Vagina (tissue), 2 donors: ENCODE data around the gene PKN1. TPM values are rescaled to one million over a fixed set of nuclear protein-coding genes. Genes with fewer than 3 reads are reported as not detected.
A peak's percentile ranks its signal among the peaks of the same experiment; 100 is the strongest.

Source experiments
- DNase-seq, 2 donors: peaks; one replicate each; pipeline ENCODE4 v3.0.0-alpha.2; 2017; ENCODE audit errors: extremely low spot score in 2 of 2
- H3K27ac ChIP-seq: fragments of 200-600 bp; sonication (generic); one replicate; pipeline ENCODE4 v1.5.1; 2019
- H3K27me3 ChIP-seq: fragments of 200-600 bp; sonication (generic); one replicate; pipeline ENCODE4 v1.5.1; 2019
- H3K36me3 ChIP-seq, 2 donors: fragments of 200-600 bp; sonication (generic); one replicate each; pipeline ENCODE4 v1.5.1; 2017 to 2019
- H3K4me1 ChIP-seq: fragments of 200-600 bp; sonication (generic); one replicate; pipeline ENCODE4 v1.5.1; 2019
- H3K4me3 ChIP-seq, 2 donors: fragments of 200-600 bp; sonication (generic); 1 replicate in 1 of 2; 2 replicates in 1 of 2; pipeline ENCODE4 v1.5.1; 2016 to 2019
- H3K9me3 ChIP-seq: fragments of 200-600 bp; sonication (generic); one replicate; pipeline ENCODE4 v1.5.1; 2019
- CTCF ChIP-seq, 3 experiments: fragments of 450-650 bp in 2 of 3; fragments of 200-600 bp in 1 of 3; sonication (generic) in 1 of 3; IDR thresholded peaks; one replicate each; pipeline ENCODE4 v1.5.1; 2017 to 2019; ENCODE audit warnings: antibody characterized with exemption in 3 of 3, mild to moderate bottlenecking in 2 of 3, moderate library complexity in 2 of 3
- POLR2A ChIP-seq, 2 donors: fragments of 450-650 bp; IDR thresholded peaks; one replicate each; pipeline ENCODE4 v1.6.1; 2017; ENCODE audit warnings: antibody characterized with exemption in 2 of 2, mild to moderate bottlenecking in 2 of 2, moderate library complexity in 2 of 2
- POLR2AphosphoS5 ChIP-seq, 2 donors: sonication (generic); formaldehyde crosslinking; IDR thresholded peaks; one replicate each; pipeline ENCODE4 v1.9.0; 2017; ENCODE audit warnings: antibody characterized with exemption in 2 of 2, mild to moderate bottlenecking in 2 of 2, low read depth in 1 of 2; ENCODE audit not compliant: insufficient read depth in 1 of 2
- intact Hi-C: fragments of 100-400 bp; cut with DNase I; formaldehyde crosslinking; loops from one replicate; pipeline ENCODE4 v1.15.1; 2023
- total RNA-seq: library from RNA; depleted of rRNA; stranded (reverse); fragments of >200 nt; gene quantifications from one replicate; pipeline ENCODE4 v1.2.3, GENCODE V29; 2016

PKN1 gene
- total RNA-seq: 72.7 TPM

DNA sequence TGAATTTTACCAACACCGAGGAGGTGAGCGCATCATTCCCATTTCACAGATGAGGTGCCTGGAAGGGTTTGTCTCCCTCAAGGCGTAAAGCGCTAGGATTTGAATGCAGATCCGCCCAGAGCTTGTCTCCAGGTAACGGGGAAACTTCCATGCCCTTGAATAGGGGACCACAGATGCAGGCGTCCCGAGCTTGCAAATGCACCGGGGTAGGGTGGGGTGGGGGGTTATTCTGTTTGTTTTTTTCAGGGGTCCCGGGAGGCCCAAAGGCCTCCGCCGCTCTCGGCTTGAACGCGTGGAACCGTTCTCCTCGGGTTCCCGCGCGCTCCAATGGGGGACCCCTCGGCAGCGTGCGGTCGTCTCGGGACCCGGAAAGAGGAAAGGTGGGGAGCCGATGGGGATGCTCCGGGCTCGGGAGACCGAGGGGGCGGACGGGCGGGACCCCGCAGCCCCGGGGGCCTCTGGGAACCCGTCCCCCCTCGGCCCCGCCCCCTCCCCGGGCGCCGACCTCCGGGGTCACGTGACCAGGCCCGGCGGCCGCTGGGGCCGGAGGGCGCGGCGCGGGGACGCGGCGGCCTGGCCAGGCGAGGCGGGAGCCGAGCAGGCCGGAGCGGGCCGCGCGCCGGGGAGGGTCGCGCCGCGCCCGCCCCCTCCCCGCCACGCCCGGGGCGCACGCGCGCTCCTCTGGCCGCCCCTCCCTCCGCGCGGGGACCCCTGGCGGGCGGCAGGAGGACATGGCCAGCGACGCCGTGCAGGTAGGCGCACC lies at the start of gene PKN1:
Gene PKN1 (plus strand): TSS at position 516 of the 763 bp plus-strand sequence. CDS start 216 bp downstream, at position 732.
- H3K9me3 ChIP-seq: no peaks in the 10 kb centered on the region
- no peak for DNase-seq
- TF ChIP-seq POLR2AphosphoS5 (IDR thresholded peaks at IDR 0.05; ENCODE audit: insufficient read depth in 1 of 2, low read depth in 1 of 2) (no peak), POLR2A (IDR thresholded peaks at IDR 0.05) (no peak), CTCF (IDR thresholded peaks at IDR 0.05) (no peak)
- H3K4me3 ChIP-seq: peak within 1 kb of the TSS; percentile 85 to 96
- H3K27ac ChIP-seq: peak within 1 kb of the TSS; percentile 91
- H3K36me3 ChIP-seq: no peaks in the 10 kb centered on the region
- no peaks in the 10 kb centered on the region for H3K27me3 ChIP-seq
- intact Hi-C loops: no loop called here
- H3K4me1 ChIP-seq: peaks cover 37% of the 10 kb centered on the region

GRCh38 chr19:14383661-14384555 lies 49.2 kb upstream of the PKN1 start:
- peak in 1 of 2 donors; percentile 42 for TF ChIP-seq POLR2AphosphoS5 (IDR thresholded peaks at IDR 0.05; ENCODE audit: insufficient read depth in 1 of 2, low read depth in 1 of 2)
- no peak for TF ChIP-seq CTCF (IDR thresholded peaks at IDR 0.05)
- TF ChIP-seq POLR2A (IDR thresholded peaks at IDR 0.05): no peak
- H3K4me1 ChIP-seq: peaks cover 52% of the 10 kb centered on the region

DNA sequence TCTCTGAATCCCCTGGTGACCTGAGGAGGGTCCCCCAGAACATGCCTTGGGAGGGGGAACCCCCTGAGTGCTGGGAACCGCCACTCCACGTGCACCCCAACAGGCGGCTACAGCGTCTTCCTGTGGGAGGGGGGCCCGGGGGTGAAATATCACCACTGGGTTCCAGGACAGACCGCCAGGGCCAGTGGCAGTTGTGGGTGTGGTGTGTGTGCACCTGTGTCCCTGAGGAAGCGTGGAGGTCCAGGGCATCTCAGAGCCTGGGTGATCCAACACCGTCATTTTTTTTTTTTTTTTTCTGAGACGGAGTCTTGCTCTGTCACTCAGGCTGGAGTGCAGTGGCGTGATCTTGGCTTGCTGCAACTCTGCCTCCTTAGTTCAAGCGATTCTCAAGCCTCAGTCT lies 47.6 kb upstream of the PKN1 start:
- no peak for TF ChIP-seq POLR2A (IDR thresholded peaks at IDR 0.05)
- TF ChIP-seq CTCF (IDR thresholded peaks at IDR 0.05): no peak
- no peak for TF ChIP-seq POLR2AphosphoS5 (IDR thresholded peaks at IDR 0.05; ENCODE audit: insufficient read depth in 1 of 2, low read depth in 1 of 2)
- Histone ChIP-seq H3K9me3 (no peaks in the 10 kb centered on the region), H3K27ac (peak overlapping the region; percentile 63), H3K4me1 (peaks cover 38% of the 10 kb centered on the region), H3K4me3 (peak overlapping the region in 1 of 2 donors; percentile 56), H3K27me3 (no peaks in the 10 kb centered on the region), H3K36me3 (no peaks in the 10 kb centered on the region)
- no peak for DNase-seq
- intact Hi-C loops: no loop called here

More at GRCh38 chr19:14383661-14384555, 49.2 kb upstream of the PKN1 start:
- Histone ChIP-seq H3K4me3 (peak overlapping the region; percentile 56 to 71), H3K27me3 (no peaks in the 10 kb centered on the region), H3K9me3 (no peaks in the 10 kb centered on the region), H3K36me3 (no peaks in the 10 kb centered on the region), H3K27ac (peak overlapping the region; percentile 91)
- intact Hi-C loops: no loop called here
- no peak for DNase-seq

DNA sequence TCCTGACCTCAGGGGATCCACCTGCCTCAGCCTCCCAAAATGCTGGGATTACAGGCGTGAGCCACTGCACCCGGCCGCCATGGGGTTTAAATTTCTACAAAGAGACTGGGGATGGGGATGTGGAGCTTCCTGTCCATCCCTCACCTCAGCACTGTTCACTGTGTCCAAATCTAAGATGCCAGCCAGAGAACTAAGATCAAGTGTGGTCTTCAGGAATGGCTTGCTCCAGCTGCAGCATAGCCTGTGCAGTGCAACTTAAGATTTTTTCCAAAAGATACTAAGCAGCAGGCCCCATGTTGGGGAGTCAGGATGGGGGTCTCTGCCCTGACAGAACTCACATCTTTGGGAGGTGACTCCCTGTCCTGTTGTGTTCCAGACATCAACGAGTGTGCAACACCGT lies 42.6 kb upstream of the PKN1 start:
- Histone ChIP-seq H3K4me1 (no peaks in the 10 kb centered on the region), H3K36me3 (peaks cover 0 to 14% of the 10 kb centered on the region in 2 donors), H3K27ac (no peak overlapping the region), H3K27me3 (no peaks in the 10 kb centered on the region), H3K4me3 (no peak overlapping the region), H3K9me3 (no peaks in the 10 kb centered on the region)
- no peak for TF ChIP-seq CTCF (IDR thresholded peaks at IDR 0.05)
- TF ChIP-seq POLR2A (IDR thresholded peaks at IDR 0.05): no peak
- TF ChIP-seq POLR2AphosphoS5 (IDR thresholded peaks at IDR 0.05; ENCODE audit: insufficient read depth in 1 of 2, low read depth in 1 of 2): no peak
- no peak for DNase-seq
- intact Hi-C loops: no loop called here
